HG03064 (cell line): ENCODE data around the gene INPP5K.
"Not testable (repeated sequence)": the region's sequence is repeated elsewhere in the genome, so short reads cannot be mapped to it uniquely, and the experiment has no call there.

Source experiments
- ATAC-seq: cut with Tn5 transposase; IDR thresholded peaks from one replicate; pipeline ENCODE4 v1.9.1; 2021; ENCODE audit warnings: low read depth; ENCODE audit not compliant: unreplicated experiment

INPP5K gene

DNA sequence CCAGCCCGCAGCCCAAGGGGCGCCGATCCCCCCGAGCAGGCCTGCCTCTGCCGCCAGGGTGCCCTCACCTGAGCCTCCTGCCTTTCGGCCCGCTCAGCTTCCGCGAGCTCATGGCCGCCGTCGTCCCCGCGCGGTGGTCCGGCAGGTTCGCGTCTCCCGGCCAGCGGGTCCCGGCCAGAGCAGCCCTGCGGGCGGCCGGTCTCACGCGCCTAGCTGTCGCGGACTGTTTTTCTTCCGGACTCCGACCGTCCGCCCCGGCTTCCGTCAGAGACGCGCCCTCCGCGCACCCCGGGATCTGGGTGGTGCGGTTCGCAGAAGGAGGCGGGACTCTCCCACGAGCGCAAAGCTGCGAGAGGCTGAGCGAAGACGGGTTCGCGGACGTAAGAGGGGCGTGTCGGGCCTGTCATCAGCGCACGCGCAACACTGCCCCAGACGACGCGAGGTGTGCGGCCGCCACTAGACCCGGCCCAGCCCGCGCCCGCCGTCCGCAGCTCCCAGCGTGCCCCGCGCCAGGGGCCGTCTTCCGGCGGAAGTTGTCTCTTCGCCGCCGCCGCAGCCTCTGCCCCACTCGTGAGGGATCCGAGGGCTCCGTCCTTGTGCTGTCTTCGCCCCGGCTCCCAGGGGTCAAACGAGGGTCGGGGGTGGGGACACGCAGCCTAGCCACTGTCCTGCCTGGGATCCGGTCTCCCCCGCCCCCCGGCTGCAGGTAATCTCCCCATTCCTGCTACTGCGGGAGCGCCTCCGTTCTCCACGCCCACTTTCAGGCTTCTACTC is at the start of gene INPP5K:
Gene INPP5K, minus strand, starts transcription at position 225 of the 774 bp plus-strand sequence. Its CDS starts 113 bp downstream, at position 112.
- ATAC-seq: peak; percentile 80

DNA sequence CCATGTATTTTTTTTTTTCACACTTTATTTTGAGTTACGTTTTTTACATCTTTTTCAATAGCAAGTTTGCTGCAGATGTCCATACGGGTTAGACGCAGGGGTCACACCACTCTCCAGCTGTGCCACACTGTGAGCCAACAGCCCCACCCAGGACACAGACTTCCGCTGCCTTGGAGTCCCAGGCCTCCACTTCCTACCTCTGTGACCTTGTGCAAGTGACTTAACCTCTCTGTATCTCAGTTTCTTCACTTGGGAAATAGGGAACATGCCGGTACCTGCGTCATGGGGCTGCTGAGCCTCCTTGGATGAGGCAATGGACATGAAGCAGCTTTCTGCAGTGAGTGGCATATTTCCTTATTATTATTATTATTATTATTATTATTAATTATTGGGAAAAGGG is 49.5 kb upstream of the INPP5K start:
- no peak for ATAC-seq

DNA sequence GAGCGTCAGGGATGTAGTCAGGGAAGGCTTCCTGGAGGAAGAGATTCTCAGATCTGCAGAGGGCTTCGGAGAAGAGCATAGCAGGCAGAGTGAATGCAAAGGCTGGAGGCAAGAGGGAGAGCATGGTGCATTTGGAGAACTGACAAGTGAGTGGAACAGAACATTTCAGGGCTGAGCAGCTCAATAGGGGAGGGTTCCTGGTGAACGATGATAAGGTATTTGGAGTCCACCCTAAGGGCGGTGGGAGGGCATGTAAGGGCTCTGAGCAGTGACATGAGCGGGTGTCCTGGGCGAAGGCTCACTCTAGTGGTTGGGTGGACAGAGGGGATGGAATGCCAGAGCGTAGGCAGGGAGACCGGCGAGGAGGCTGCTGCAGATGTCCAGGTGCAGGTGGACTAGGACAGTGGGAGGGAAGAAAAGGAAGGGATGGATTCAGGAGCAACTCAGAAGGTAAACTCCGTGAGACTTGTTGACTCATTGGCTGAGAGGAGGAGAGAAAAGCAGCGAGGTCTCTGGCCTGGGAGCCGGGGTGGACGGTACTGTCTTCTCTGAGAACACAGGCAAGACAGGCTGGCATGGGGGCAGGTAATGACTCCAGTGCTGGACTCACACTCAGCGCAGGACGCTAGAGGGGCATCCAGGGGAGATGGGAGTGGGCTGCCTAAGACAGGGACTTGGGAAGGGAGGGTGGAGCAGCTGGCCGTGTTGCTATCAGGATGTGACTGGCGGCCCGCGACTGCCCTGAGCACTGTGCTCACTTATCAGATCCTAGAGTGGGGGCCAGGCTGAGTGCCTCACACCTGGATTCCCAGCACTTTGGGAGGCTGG is 47.6 kb upstream of the INPP5K start:
- ATAC-seq: no peak

DNA sequence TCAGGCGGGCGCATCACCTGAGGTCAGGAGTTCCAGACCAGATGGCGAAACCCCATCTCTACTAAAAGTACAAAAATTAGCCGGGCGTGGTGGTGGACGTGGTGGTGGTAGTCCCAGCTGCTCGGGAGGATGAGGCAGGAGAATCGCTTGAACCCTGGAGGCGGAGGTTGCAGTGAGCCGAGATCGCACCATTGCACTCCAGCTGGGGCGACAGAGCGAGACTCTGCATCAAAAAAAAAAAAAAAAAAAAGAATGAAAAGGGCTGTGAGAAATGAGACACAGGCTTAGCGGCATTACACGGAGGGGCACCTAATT is 47.0 kb upstream of the INPP5K start:
- not testable (repeated sequence) for ATAC-seq

DNA sequence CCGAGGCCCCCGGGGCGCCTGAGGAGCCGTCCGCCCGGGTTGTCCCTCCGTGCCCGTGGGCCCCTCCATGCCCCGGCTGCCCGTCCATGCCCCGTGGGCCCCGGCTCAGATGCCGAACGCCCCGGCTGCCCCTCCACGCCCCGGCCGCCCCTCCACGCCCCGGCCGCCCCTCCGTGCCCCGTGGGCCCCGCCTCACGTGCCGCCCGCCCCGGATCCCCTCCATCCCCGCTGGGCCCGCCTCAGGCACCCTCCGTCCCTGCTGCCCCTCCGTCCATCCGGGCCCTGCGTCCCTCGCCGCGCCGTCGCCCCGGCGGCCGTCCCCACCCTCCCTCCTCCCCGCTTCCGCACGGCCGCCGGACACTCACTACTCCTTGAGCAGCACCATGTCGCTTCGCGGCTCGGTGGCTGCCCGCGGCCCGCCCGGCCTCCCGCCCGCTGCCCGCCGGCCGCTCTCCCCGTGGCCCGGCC is 45.8 kb upstream of the INPP5K start:
- peak; percentile 32 for ATAC-seq

DNA sequence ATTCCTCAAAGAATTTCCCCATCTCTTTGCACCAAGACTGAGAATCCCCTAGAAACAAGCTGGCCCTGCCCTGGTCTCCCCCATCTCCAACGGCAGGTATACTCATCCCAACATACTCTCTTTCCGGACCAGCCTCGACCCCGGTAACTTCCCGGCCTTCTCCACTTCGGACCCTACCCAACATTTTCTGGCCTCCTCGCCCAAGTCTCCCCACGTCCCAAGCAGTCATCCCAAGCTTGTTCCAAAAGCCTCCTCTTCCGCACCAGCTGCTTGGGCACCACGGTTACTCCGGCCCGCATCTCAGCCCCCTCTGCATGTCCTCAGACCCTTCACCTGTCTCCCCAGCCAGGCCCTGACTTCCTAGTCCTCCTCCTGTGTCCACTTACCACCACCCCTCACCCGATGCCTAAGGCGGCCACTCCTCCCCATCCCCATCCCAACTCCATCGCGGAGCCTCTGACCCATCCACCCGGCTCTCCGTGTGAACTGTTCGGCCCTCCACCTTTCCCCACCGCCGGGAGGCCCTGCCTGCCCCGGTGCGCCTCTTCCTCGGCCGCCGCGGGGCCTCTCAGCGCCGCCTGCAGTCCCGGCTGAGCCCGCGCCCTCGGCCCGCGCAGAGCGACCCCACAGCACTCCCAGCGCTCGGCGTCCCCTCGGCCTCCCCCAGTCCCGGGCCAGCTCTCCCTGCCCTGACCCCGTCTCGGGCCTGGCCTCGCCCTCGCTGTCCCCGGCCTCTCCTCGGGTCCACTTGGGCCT is 45.2 kb upstream of the INPP5K start:
- ATAC-seq: no peak

DNA sequence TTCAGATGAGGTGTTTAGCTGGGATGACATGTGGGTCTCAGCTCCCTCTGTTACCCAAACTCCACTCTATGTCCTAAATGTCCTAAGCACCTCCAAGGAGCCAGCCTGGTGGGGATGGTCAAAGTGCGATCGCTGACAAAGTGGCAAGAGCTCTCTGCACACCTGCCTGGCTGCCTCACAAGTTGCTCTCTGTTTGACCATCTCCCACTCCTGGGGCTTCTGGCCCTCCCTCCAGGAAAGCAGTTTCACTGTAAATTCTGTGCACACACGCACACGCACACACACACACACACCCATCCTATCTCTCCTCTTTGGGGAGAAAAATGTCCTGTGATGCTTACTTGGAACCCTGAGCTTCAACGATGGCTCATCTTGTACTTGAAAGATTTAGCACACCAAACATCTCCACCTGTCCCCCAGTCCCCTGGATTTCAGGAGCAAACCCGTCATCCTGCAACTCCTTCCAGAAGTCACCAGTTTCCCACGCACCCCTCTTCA is 44.5 kb upstream of the INPP5K start:
- ATAC-seq: no peak

DNA sequence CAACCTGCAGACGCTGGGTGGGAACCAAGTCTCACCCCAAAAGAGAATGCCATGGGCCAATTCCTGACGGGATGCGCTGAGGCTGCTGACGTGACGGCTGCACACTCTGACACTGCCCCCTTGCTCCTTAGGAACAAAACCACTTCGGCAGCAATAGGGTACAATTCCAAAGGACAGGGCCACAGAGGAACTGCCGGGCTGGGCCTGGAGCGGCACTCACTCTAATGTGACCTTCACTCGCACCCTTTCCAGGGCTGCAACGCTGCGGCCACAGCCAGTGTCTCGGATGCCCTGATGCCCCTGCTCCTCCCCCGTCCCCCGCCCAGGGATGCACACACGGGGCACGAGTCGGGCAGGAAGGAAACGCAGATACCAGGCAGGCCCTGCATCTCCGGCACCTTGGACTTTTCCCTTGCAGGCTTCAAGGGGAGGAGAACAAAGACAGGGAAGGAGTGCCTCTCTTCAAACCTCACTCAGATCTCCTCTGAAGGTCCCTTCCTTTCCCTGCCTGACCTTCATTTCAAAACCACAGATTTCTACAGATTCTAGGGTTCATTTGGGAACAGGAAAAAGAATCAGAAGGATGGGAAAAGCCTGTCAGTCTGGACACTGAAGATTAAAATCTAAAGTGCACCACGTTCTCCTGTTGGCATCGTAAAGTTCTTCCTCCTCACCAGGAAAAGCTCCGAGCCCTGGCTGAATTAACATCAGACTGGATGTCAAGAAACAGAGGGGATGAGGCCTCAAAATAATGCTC is 43.9 kb upstream of the INPP5K start:
- ATAC-seq: no peak

DNA sequence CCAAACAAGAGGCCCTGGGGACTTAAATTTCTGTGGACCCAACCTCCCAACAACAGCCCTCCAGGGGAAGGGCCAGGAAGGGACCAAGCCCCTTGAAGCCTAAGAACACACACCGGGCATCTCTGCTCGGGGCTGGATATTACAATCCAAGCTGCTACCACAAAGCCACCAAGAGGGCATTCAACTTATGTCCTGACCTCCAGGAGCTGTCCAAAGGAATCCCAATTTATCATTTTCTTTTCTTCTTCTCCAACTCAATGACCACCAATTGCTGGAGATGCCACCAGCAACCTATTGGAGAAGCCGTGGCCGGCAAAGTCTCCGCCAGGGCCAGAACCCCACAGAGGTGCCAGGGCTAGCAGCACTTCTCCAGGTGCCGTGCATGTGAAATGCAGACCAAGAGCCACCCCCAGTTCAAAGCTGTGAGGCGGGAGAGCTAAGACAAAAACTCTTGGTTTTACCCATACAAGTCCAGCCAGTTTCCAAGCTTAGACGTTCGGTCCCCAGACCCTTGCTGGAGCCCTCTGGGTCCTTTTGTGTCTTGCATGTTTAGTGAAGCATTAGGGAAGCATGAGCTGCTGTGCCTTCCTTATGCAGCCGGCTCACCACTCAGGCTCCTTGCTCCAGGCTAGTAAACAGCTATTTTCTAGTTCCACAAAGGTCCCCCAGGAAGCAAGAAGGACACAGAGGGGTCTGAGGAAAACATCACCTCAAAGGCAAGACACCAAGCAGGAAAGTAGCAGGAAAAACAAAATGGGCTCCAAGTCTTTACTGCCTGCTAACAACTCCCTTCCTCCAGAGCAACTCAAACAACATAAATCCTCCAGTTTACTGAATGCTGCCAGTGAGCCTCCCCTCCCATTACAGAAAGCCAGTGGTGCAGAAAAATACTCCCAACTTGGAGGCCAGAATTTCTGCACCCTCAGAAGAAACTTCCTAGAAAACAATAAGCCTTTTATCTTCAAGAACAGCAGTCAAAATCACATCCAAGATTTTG is 42.9 kb upstream of the INPP5K start:
- no peak for ATAC-seq

DNA sequence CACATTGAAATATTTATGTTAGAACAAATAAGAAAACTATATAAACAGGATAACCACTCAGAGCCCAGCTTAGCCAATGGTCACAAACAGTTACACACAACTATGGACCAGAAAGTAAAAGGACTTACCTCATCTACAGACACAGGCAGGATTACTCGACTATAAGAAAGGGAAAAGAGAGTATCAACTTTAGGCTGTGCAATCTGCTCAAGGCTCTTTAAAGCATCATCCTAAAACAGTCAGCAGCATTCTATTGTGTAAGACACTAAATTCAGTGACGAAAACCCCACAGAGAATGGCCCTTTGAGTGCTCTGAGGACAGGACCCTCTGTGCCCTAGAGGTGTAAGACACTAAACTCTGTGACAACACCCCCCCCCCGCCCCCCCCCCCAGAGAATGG is 42.0 kb upstream of the INPP5K start:
- ATAC-seq: no peak

DNA sequence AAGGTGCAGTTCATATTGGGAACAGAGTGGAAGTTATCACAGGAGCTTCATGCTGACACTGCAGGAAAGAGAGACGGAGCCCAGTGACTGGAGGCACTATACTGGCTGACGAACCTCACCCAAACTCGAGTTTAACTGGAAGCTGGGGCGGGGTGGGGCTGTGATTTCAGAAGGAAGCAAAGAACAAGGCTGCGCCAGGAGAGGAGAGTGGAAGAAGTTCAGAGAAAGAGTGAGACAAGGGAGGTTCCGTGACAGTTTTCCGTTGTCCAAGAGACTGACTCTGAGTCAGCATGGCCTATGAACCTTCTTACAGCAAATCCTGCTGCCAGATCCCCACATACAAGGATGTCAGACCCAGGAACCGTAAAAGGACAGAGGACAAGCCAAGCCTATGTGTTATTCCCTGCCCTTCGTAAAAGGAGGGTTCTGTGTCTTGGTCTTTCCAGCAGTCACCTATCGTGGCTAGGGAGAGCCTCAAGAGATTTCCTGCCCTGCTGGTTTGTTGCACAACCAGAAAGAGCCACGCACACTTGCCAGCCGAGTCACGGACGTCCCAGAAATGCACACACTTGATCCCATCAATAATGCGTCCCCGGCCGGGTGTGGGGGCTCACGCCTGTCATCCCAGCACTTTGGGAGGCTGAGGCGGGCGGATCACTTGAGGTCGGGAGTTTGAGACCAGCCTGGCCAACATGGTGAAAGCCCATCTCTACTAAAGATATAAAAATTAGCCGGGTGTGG is 41.1 kb upstream of the INPP5K start:
- ATAC-seq: no peak

DNA sequence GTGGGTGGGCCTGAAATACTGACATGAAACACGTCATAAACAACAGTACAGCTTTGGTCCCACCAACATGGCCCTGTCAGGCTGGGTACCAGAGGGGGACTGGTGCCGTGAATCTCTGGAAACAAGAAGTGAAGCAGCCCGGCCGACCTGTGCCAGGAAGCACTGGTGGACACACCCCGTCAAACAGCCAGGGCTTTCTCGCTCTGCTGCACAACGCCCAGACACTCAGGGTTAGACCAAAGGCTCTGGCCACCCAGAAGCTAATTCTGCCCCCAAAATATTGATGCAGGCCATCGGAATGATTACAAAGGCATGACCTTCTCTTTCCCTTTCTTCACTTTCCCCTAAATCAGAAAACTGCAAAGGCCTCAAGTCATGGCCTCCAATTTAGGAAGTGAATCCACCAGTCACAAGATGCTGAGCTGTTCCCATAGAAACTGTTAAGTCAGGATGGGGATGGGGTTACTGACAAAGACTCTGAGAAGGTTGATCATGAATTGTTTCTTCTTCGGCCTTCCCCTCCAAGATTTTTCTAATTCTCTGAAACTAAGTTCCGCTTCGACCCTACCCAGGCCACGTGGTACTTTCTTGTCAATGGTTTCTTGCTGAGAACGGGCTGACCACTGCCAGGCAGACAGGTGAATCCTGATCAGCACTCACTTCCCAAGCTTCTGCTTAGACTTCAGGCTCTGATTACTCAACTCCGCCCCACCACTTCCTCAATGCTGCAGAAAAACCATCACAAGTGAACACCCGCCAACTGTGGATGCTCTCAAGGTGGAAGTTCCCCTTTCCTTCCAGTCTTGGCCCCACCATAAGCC is 39.4 kb upstream of the INPP5K start:
- no peak for ATAC-seq

DNA sequence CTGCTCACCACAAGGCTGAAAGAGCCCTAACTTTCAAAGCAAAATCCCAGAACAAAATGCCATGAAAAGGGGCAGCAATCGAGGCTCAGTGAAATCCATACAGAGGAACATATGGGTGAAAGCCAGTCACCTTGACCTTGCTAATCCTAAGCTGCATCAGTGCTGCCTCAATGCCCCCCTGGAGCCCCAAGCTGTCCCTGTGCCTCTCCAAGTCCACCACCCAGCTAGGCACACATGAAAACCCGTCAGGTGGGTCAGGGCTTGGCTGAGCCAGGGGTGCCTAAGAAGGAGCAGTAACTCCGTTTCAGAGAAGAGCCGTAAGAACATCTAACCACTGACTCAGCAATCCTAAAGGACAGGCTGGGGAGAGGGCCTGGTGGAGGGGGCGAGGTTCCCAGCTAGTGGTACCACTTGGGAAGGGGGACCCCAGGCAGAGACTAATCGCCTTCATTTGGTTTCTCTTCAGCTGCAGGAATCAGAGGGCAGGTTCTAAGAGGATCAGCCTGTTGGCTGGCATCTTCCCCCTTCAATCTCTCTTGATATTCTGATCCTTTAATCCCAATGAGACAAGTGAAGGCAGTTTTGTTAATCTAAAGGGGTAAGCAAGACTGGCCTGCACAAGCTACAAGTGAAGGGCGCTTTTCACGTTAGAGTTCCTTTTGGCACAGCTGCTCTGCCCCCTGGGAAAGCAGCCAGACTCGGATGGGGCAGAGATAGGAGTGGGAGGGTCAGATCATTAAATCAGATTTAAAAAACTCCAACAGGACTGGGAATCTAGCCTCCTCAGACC is 38.5 kb upstream of the INPP5K start:
- no peak for ATAC-seq

DNA sequence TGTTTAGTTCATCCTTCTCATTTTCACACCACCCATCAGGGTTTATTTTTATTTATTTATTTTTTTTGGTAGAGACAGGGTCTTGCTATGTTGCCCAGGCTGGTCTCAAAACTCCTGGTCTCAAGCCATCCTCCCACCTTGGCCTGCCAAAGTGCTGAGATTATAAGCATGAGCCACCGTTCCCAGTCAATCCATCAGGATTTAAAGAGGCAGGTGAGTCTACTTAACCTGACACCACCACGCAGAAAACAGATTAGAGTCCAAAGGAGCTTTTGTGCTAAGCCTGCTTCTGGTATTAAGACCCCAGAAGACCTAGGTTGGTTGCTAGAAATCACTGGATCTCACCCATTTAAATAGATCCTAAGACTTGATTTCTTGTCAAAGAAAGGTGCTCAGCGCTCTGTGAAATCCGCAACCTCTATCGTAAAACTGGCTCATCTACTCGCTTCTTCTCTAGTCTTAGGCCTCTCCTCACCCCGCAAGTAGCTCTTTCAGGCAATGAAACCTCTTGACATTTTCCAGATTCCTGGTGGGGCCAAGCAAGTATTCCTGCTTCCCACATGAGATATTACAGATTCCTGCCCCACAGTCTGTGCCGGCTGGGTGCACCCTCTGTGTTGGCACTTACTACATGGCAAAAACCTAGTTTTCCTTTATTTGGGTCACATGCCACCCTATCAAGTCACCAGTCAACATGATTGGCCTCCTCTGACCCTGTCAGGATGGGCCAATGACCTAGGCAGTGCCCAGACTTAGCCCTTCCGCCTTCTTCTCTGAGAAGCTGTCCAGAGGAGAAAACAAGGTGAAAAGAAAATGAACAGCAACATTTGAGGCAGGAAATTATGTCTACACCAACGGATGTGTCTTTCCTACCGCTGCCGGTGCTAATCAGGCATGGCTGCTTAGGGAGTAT is 37.2 kb upstream of the INPP5K start:
- no peak for ATAC-seq

DNA sequence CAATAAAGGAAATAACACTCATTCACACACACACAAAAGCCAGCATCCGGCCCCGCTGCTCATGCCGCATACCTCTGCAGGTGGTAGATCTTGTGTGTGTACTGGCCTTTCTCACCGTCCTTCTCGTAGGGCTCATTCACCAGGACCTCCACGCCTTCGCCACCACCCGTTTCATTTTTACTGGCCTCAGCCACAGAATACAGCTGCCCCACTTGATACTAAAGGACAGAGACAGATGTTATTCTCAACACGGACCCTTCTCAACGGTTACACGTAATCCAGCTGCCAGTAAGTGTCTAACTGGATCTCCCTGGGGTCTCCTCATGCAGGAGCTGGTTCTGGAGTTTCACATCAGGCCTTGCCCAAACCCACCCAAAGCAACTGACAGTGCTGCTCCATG is 36.5 kb upstream of the INPP5K start:
- no peak for ATAC-seq

DNA sequence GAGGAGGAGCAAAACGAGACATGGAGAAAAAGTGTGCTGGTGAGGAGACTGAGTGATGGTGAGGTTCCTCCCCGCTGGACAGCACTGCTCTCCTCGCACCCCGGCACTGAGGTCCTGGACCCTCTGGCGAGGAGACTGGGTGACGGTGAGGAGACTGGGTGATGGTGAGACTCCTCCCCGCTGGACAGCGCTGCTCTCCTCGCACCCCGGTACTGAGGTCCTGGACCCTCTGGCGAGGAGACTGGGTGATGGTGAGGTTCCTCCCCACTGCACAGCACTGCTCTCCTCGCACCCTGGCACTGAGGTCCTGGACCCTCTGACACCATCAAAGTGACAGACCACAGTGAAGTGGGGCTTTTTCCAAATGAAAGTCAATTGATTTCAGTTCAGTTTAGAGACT is 35.3 kb upstream of the INPP5K start:
- ATAC-seq: no peak
